SK-N-SH (cell line): ENCODE results near the gene CEP112.

ENCODE experiments used
- EZH2phosphoT487 ChIP-seq: fragments of 200-600 bp; sonication (generic); IDR thresholded peaks from 2 replicates; pipeline ENCODE4 v1.6.1; 2017; ENCODE audit warnings: low read depth, mixed run types, mild to moderate bottlenecking, antibody characterized with exemption, moderate library complexity, borderline replicate concordance
- RAD21 ChIP-seq: IDR thresholded peaks from 2 replicates; pipeline ENCODE4 v1.6.1; 2012; ENCODE audit warnings: mild to moderate bottlenecking, low read length
- TF ChIP-seq, protein P1 (sequence below): fragments of 200-600 bp; sonication (generic); IDR thresholded peaks from 2 replicates; pipeline ENCODE4 v1.6.1; 2017; ENCODE audit warnings: antibody characterized with exemption, mild to moderate bottlenecking, moderate library complexity
- TF ChIP-seq, protein P2 (sequence below): IDR thresholded peaks from 2 replicates; pipeline ENCODE4 v1.6.1; 2012; ENCODE audit warnings: mild to moderate bottlenecking, low read depth, low read length, moderate library complexity
- TF ChIP-seq, protein P3 (sequence below): IDR thresholded peaks from 2 replicates; pipeline ENCODE4 v1.4.0; 2012; ENCODE audit warnings: low read depth

DNA sequence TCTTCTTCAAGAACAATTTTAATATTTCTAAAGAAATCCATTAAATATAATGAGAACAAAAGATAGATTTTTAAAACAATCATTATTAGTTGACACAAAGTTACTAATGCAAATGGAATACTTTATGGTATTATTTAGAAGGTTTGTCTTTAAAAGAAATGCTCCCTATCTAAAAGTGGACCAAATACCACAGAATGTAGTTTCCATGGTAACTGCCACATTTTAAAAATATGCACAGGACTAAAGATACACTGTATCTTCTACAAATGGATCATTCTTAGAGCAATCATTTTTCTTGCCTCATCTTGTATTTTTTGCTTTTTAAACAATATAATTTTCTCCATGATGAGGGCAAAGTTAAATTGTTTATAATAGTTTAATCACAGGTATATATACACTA is 296.0 kb downstream of the CEP112 start:
- TF ChIP-seq, protein P1, sequence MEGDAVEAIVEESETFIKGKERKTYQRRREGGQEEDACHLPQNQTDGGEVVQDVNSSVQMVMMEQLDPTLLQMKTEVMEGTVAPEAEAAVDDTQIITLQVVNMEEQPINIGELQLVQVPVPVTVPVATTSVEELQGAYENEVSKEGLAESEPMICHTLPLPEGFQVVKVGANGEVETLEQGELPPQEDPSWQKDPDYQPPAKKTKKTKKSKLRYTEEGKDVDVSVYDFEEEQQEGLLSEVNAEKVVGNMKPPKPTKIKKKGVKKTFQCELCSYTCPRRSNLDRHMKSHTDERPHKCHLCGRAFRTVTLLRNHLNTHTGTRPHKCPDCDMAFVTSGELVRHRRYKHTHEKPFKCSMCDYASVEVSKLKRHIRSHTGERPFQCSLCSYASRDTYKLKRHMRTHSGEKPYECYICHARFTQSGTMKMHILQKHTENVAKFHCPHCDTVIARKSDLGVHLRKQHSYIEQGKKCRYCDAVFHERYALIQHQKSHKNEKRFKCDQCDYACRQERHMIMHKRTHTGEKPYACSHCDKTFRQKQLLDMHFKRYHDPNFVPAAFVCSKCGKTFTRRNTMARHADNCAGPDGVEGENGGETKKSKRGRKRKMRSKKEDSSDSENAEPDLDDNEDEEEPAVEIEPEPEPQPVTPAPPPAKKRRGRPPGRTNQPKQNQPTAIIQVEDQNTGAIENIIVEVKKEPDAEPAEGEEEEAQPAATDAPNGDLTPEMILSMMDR, result no peak
- TF ChIP-seq EZH2phosphoT487 (no peak), RAD21 (no peak)
- TF ChIP-seq, protein P2, sequence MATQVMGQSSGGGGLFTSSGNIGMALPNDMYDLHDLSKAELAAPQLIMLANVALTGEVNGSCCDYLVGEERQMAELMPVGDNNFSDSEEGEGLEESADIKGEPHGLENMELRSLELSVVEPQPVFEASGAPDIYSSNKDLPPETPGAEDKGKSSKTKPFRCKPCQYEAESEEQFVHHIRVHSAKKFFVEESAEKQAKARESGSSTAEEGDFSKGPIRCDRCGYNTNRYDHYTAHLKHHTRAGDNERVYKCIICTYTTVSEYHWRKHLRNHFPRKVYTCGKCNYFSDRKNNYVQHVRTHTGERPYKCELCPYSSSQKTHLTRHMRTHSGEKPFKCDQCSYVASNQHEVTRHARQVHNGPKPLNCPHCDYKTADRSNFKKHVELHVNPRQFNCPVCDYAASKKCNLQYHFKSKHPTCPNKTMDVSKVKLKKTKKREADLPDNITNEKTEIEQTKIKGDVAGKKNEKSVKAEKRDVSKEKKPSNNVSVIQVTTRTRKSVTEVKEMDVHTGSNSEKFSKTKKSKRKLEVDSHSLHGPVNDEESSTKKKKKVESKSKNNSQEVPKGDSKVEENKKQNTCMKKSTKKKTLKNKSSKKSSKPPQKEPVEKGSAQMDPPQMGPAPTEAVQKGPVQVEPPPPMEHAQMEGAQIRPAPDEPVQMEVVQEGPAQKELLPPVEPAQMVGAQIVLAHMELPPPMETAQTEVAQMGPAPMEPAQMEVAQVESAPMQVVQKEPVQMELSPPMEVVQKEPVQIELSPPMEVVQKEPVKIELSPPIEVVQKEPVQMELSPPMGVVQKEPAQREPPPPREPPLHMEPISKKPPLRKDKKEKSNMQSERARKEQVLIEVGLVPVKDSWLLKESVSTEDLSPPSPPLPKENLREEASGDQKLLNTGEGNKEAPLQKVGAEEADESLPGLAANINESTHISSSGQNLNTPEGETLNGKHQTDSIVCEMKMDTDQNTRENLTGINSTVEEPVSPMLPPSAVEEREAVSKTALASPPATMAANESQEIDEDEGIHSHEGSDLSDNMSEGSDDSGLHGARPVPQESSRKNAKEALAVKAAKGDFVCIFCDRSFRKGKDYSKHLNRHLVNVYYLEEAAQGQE, result no peak
- TF ChIP-seq, protein P3, sequence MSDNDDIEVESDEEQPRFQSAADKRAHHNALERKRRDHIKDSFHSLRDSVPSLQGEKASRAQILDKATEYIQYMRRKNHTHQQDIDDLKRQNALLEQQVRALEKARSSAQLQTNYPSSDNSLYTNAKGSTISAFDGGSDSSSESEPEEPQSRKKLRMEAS, result no peak
